HG02678 (cell line): ENCODE data around the gene TFEB.

ENCODE experiments used
- ATAC-seq: cut with Tn5 transposase; IDR thresholded peaks from one replicate; pipeline ENCODE4 v1.9.1; 2021; ENCODE audit warnings: mild to moderate bottlenecking, moderate library complexity; ENCODE audit not compliant: unreplicated experiment

The TFEB gene

GRCh38 chr6:41655176-41655575, 80.2 kb downstream of the TFEB start:
- ATAC-seq, result no peak

- no peak for ATAC-seq
These were observed 80.7 kb downstream of the TFEB start for GRCh38 chr6:41654698-41655151.

DNA sequence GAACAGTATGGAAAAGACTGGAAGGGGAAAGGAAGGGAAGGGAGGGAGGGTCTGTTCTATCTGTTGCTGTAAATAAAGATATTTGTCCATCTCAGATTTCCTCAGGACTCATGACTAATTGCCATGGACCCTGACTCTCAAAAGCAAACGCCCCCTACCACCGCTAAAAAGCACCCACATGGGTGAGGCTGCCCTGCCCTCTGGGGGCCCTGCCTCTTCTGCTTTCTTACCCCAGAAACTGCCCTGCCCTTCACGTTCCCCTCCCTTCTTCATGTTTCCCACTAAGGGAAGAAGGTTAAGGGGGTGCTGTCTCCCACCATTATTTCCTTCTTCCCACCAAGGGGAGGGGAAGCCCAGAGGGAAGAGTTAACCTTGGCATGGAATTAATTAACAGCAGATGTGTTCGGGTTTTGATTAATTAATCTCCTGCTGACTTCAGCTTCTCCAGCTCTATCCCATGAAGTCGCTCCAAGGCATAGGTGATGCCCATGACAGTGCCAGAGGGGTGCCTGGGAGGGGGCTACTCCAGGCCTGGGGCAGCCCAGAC, 81.2 kb downstream of the TFEB start:
- no peak for ATAC-seq

DNA sequence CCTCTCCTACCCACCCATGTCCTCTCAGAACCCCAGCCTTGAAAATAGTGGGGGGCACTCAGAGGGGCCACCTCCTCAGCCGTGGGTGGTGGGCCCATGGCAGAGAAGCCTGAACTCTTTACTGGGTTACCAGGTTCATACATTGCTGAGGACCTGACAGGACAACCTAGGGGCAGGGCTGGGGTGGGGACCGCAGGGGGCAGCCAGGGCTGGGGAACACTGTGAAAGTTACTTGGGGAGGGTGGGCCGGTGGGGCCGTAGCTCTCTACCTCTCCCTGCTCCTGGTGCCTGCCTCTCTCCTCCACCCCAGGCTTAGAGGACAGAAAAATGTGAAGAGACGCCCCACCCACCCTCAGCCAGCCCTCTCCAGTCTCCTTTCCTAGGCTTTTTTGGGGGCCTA, 81.7 kb downstream of the TFEB start:
- no peak for ATAC-seq

DNA sequence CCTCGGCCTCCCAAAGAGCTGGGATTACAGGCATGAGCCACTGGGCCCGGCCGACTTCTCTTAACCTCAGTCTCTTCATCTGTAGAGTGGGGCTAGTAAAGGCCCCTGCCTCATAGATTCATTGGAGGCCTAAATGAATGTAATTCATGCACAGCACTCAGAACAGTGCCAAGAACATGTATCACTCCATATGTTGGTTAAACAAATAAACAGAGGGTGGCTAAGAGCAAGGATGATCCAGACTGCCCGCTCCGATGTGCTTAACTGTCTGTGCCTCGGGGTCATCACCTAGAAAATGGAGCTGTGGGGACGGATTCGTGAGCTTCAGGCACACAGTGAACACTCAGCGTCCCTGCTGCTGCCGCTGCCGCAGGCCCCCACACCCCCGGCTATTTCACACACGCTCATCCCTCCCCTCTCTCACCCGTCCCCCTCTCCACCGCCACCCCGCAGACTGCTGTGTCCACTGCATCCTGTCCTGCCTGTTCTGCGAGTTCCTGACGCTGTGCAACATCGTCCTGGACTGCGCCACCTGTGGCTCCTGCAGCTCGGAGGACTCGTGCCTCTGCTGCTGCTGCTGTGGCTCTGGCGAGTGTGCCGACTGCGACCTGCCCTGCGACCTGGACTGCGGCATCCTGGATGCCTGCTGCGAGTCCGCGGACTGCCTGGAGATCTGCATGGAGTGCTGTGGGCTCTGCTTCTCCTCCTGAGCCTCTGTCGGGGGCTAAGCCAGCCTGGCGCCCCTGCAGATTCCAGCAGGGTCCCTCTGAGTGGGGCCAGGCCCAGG, 82.3 kb downstream of the TFEB start:
- no peak for ATAC-seq

DNA sequence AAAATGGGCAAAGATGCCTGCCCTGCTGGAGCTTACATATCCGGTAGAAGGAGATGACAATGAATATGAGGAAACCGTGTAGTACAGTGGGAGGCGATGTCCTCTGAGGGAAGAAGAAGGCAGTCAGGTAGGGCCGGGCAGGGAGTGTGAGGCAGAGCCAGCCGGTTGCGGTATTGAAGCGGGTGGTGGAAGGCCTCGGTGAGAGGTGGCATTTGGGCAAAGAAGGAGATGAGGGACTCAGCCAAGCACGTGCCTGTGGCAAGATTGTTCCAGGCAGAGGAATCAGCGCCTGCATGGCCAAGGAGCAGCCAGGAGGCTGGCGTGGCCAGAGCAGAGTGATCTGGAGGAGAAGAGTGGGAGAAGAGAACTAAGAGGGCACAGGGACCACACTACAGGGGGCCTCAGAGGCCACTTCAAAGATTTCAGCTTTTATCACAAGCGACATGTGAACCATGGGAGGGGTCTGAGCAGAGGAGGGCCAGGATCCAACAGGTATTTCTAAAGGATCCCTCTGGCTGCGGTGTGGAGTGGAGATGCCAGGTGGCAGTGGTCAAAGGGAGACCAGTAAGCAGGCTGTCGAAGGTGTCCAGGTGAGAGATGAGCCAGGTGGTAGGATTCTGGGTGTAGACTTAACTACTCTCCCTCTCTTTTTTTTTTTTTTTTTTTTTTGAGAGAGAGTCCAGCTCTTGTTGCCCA, 83.3 kb downstream of the TFEB start:
- no peak for ATAC-seq

GRCh38 chr6:41651246-41651961, 84.0 kb downstream of the TFEB start:
- no peak for ATAC-seq

DNA sequence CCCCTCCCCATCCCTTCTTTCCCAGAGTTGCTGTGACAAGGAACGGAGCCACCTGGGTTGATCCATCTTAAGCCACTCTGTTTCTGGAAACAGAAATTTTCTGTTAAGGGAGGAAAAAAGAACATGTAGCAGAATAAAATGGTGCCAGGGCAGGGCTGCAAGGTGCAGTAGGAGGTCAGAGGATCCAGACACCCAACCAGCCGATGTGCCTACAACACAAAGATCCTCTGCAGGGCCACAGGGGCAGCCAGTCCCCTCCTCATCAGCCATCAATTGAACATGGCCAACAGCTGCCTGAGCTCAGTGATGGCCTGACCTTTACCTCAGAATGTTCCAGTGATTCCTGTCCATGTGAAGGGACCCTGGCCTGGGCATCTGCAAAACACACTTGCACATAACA, 85.3 kb downstream of the TFEB start:
- no peak for ATAC-seq

DNA sequence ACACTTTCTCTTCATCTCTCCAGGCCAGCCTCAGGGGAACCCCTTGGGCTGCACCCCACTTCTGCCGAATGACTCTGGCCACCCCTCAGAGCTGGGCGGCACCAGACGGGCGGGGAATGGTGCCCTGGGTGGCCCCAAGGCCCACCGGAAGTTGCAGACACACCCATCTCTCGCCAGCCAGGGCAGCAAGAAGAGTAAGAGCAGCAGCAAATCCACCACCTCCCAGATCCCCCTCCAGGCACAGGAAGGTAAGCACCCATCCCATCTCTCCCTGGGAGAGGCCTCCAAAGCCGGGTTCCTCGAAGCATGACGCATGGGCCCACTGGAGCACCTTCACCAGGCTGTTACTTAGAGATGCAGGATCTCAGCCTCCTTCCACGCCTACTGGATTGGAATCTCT, 85.8 kb downstream of the TFEB start:
- ATAC-seq, result no peak

- no peak for ATAC-seq
These were observed 86.5 kb downstream of the TFEB start for GRCh38 chr6:41648921-41649320.

DNA sequence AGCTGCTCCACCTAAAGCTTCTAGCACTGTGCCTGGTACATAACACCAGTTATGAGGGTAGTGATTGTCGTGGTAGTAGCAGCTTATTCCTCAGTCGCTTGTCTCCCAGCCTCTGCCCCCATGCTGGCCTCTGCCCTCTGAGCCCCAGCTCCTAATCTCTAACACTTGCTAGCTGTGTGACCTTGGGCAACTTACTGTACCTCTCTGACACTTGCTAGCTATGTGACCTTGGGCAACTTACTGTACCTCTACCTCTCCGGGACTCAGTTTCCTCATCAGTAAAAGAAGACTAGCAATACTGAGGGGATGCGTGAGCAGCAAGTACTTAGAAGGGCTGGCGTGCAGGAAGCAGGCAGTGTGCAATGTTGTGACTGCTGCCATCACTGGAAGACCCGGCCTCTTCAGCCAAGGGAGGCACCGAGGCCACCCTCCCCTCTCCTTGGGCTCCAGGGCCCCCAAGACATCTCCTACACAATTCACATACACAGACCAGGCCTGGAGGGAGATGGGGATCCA, 87.3 kb downstream of the TFEB start:
- no peak for ATAC-seq

GRCh38 chr6:41647061-41647511, 88.3 kb downstream of the TFEB start:
- ATAC-seq, result no peak

GRCh38 chr6:41646026-41646795, 89.2 kb downstream of the TFEB start:
- ATAC-seq, result no peak

DNA sequence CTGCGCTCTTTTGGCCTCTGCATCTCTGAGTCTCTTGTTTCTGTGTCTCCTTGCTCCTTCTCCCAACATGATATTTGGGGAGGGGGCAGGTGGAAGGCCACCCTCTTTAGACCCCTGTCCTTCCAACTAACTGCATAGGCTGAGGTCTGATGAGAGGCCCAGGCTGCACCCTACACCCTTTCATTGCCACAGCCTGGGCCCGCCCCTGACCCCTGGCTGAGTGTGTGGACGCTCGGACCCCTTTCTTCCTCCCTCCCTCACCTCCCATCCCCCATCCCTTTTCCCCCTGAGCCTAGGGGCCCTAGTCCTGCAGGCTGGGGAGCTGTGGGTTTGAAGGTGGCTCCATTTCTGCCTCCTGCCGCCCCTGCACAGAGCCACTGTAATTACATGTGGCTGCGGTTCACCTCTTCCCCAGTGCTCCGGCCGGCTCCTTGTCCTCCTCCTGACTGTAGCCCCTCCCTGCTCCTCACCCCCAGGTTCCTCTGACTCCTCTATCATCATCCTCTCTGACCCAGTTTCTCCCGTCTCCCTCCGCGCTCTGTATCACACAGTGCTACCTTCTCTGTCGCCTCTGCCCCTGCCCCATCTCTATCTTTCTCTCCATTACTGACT, 90.3 kb downstream of the TFEB start:
- ATAC-seq, result no peak

DNA sequence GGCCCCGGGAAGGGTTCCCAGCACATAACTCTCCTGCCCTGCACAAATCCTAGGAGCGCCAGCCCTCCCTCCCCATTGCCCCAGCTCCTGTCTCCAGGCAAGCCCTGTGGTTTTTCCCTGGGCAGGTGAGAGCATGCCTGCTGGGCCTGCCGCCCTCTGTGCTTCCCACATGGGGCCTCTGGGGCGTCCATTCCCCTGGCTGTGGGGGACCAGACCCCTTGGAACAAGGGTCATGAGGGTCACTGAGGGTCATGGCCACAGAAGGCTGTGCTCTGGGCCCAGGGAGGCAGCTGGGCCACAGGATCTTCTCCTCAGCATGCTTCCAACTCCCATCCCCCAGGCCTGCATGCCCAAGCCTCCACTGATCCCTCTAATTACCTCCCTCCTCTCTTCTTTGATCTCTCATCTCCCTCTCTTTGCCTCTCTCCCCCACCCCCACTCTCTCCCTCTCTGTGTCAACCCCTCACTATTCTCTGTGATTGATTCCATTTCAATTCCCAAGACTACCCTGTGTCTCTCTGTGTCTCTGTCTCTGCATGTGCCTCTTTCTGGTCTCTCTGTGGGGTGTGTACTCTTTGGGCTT, 91.0 kb downstream of the TFEB start:
- no peak for ATAC-seq

DNA sequence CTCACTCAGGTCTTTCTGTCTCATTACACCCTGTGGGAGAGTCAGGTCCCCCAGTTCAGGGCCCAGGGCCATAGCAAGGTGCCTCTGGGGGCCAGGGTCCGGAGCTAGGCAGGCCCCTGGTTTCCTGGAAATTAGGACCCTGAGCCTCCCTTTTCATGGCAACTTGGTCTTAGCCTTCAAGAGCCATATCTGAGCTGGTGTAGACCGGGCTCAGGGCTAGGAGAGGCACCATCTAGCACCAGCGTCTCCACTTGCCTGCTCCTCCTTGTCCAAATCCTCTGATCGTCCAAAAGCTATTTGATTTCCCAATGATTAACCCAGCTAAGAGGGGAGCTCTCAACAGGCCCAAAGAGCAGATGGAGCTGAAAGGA, 91.5 kb downstream of the TFEB start:
- ATAC-seq, result no peak

- ATAC-seq, result no peak
These were observed 92.2 kb downstream of the TFEB start for GRCh38 chr6:41642960-41643898.

- no peak for ATAC-seq
These were observed 93.1 kb downstream of the TFEB start for GRCh38 chr6:41642090-41642959.
